Adrenal gland (tissue), 5 donors: Measurements from ENCODE around the gene FEV.

Experiments
- POLR2A ChIP-seq, 2 donors: fragments of 450-650 bp; IDR thresholded peaks; one replicate each; pipeline ENCODE4 v1.6.1; 2017; ENCODE audit warnings: antibody characterized with exemption in 2 of 2, mild to moderate bottlenecking in 2 of 2, moderate library complexity in 1 of 2
- TF ChIP-seq, protein P1 (sequence below), 6 experiments: fragments of 450-650 bp in 4 of 6; fragments of 200-600 bp in 2 of 6; sonication (generic) in 1 of 6; IDR thresholded peaks; 1 replicate in 5 of 6; 2 replicates in 1 of 6; pipeline versions ENCODE4 v1.5.1 to v1.8.0; 2016 to 2021; ENCODE audit warnings: antibody characterized with exemption in 6 of 6, mild to moderate bottlenecking in 2 of 6, moderate library complexity in 1 of 6
- donor health status: DM: no; HTN: no; CAD: no.

DNA sequence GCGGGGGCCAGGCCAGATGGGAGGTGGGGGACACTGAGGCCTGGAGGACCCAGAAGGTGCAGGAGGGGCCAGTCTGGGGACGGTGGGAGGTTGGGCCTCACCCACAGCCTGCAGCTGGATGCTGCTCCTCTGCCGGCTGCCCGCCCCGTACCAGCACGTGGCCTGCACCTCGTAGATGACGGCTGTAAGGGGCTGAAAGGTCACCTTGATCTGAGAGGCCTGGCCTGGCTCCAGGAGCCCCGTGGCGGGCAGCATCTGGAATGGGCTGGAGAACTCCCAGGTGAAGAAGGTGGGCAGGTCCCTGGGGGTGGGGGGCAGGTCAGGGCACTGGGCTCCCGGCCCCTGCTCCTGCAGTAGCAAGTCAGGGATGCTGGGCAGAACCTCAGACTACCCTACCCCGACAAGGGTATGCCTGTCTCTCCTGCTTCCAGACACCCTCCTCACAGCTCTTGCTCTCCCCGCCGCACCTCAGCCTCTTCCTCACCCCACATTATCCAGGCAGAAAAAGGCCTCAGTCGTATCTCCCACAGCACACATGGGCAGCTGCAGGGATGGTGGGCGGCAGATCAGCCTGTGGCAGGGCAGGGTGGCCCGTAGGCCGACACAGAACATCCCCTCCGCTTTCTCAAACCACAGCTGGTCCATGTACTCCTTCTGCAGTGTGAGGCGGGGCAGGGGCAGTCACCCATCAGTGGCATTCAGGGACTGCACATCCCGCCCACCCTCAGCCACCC, 46.2 kb upstream of the FEV start:
- TF ChIP-seq, protein P1, sequence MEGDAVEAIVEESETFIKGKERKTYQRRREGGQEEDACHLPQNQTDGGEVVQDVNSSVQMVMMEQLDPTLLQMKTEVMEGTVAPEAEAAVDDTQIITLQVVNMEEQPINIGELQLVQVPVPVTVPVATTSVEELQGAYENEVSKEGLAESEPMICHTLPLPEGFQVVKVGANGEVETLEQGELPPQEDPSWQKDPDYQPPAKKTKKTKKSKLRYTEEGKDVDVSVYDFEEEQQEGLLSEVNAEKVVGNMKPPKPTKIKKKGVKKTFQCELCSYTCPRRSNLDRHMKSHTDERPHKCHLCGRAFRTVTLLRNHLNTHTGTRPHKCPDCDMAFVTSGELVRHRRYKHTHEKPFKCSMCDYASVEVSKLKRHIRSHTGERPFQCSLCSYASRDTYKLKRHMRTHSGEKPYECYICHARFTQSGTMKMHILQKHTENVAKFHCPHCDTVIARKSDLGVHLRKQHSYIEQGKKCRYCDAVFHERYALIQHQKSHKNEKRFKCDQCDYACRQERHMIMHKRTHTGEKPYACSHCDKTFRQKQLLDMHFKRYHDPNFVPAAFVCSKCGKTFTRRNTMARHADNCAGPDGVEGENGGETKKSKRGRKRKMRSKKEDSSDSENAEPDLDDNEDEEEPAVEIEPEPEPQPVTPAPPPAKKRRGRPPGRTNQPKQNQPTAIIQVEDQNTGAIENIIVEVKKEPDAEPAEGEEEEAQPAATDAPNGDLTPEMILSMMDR (IDR thresholded peaks at IDR 0.05), result no peak
- TF ChIP-seq POLR2A (IDR thresholded peaks at IDR 0.05), result no peak
